Subcutaneous abdominal adipose tissue (tissue), 5 donors: Measurements from ENCODE around the gene LNX2.
A peak's percentile ranks its signal among the peaks of the same experiment; 100 is the strongest.

Source experiments
- H3K27ac ChIP-seq: one replicate; pipeline ENCODE4 v1.7.0; 2013; ENCODE audit warnings: low read depth, mild to moderate bottlenecking, inconsistent platforms, low read length, moderate library complexity
- H3K27me3 ChIP-seq, 5 donors: one replicate each; pipeline ENCODE4 v1.7.0; 2013; ENCODE audit warnings: low read length in 5 of 5, inconsistent platforms in 1 of 5; ENCODE audit not compliant: control insufficient read depth in 5 of 5, insufficient read depth in 4 of 5
- H3K36me3 ChIP-seq, 5 donors: one replicate each; pipeline ENCODE4 v1.7.0; 2013; ENCODE audit warnings: low read length in 5 of 5; ENCODE audit not compliant: control insufficient read depth in 5 of 5, insufficient read depth in 5 of 5
- H3K4me1 ChIP-seq, 5 donors: one replicate each; pipeline ENCODE4 v1.7.0; 2013; ENCODE audit warnings: low read length in 5 of 5, mild to moderate bottlenecking in 3 of 5, moderate library complexity in 1 of 5; ENCODE audit not compliant: control insufficient read depth in 5 of 5, insufficient read depth in 5 of 5
- H3K4me3 ChIP-seq, 5 donors: one replicate each; pipeline ENCODE4 v1.7.0; 2013; ENCODE audit warnings: low read length in 5 of 5, low read depth in 1 of 5
- H3K9ac ChIP-seq, 5 donors: one replicate each; pipeline ENCODE4 v1.7.0; 2013; ENCODE audit warnings: low read length in 5 of 5, mild to moderate bottlenecking in 4 of 5, moderate library complexity in 3 of 5
- H3K9me3 ChIP-seq, 5 donors: one replicate each; pipeline ENCODE4 v1.7.0; 2013; ENCODE audit warnings: low read length in 5 of 5; ENCODE audit not compliant: control insufficient read depth in 5 of 5
- donor health status: healthy.
- donor health status: healthy.
- donor health status: healthy.
- donor health status: healthy.
- donor health status: healthy.

Gene LNX2

DNA sequence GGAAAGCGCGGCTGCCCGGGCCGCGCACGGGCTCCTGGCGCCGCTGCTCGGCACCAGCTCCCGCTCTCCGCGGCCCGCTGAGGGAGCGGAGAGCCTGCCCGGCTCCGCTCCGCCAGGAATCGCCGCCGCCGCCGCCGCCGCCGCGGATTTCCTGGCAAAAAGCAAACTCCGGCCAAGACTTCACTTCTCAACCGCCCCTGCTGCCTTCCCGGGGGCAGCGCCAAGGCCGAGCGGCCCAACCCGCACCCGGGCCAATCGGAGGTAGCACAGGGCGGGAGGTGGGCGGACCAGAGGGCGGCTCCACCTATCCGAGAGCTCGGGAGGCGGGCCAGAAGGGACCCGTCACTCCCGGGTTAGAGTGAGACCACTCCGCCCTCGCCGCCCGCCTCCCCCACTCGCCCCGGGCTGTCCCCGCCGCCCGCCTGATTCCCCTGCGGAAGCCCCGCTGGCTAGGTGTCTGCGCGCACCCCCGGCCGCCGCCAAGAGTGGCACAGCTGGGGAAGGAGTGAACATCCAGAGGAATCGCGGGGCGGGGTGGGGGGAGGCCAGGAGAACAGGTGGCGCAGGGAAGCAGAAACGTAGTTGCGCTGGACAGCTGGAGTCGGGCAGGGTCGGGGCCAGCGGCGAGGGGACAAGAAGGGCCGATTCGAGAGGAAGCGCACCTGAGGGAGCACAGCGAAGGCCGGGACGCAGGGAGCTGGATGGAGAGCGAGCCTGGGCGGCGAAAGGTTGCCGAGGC is at the start of gene LNX2:
Gene LNX2 (minus strand): TSS at position 153 of the 739 bp plus-strand sequence. CDS start 38,826 bp downstream, outside the sequence.
- H3K27ac ChIP-seq: peak within 1 kb of the TSS; percentile 91
- no peaks in the 10 kb centered on the region for H3K9me3 ChIP-seq
- peaks cover 0 to 48% (median 39%) of the 10 kb centered on the region in 5 donors for H3K4me1 ChIP-seq
- peak within 1 kb of the TSS; percentile 44 to 92 (median 91) for H3K9ac ChIP-seq
- no peaks in the 10 kb centered on the region for H3K27me3 ChIP-seq
- H3K36me3 ChIP-seq: peaks cover 0 to 5% (median 2%) of the 10 kb centered on the region in 5 donors
- peak within 1 kb of the TSS; percentile 77 to 94 (median 85) for H3K4me3 ChIP-seq

DNA sequence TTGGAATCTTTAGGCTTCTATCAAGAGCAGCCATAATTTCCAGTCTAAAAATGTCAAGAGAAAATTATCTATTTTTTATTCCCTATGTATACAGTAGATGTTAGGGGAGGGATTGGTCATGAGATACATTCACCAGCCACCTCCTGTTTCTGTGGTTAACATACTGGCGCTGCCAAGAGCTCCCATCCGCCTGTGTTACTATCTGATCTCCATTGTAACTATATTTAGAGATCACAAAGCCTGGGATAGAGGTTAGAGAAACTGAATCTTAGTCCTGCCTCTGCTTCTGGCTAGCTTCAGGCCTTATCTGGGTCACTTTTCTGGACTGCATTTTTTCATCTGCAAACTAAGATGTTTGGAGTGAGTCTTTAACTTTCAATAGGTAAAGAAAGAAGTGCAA is 47.6 kb upstream of the LNX2 start:
- Histone ChIP-seq H3K36me3 (peaks cover 7 to 17% (median 12%) of the 10 kb centered on the region in 5 donors), H3K4me1 (no peaks in the 10 kb centered on the region), H3K9ac (no peak overlapping the region), H3K27me3 (no peaks in the 10 kb centered on the region), H3K27ac (no peak overlapping the region), H3K9me3 (peaks cover 0 to 2% (median 0%) of the 10 kb centered on the region in 5 donors), H3K4me3 (no peak overlapping the region)

DNA sequence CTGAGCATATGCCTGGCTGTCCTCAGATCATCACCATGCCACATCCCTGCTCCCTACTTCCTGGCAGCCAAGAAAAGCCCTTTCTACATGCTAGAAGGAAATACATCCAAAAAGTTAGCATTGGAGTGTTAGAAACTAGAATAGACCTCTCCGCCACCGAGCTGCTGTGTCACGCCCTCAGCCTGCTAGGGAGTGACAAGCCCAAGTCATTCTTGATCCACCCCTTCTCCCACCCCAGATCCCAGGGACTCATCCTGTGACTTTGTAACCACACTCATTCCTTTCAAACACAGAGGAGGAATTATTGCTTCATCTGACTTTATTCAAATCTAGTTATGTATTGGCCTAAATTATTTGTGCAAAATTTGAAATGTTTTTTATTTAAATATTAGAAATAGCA is 46.6 kb upstream of the LNX2 start:
- Histone ChIP-seq H3K4me1 (no peaks in the 10 kb centered on the region), H3K27me3 (no peaks in the 10 kb centered on the region), H3K36me3 (peaks cover 7 to 17% (median 12%) of the 10 kb centered on the region in 5 donors), H3K4me3 (no peak overlapping the region), H3K27ac (no peak overlapping the region), H3K9me3 (no peaks in the 10 kb centered on the region), H3K9ac (no peak overlapping the region)

DNA sequence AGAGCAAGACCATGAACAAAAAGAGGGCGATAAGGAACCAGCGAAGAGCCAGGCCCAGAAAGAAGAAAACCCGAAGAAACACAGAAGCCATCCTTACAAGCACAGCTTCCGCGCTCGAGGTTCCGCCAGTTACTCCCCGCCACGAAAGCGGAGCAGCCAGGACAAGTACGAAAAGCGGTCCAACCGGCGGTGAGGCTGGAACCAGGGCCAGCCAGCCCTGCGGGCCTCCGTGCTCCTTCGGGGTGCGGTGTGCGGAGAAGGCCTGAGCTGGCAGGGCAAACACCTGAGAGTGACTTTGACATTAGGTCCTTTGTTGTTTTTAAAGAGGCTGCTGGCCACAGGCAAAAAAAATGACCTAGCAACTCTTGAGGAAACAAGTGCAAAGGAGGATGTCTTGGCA is 45.4 kb upstream of the LNX2 start:
- H3K27me3 ChIP-seq: no peaks in the 10 kb centered on the region
- H3K36me3 ChIP-seq: peaks cover 7 to 17% (median 12%) of the 10 kb centered on the region in 5 donors
- no peaks in the 10 kb centered on the region for H3K4me1 ChIP-seq
- H3K27ac ChIP-seq: no peak overlapping the region
- H3K9ac ChIP-seq: no peak overlapping the region
- H3K9me3 ChIP-seq: no peaks in the 10 kb centered on the region
- H3K4me3 ChIP-seq: no peak overlapping the region

DNA sequence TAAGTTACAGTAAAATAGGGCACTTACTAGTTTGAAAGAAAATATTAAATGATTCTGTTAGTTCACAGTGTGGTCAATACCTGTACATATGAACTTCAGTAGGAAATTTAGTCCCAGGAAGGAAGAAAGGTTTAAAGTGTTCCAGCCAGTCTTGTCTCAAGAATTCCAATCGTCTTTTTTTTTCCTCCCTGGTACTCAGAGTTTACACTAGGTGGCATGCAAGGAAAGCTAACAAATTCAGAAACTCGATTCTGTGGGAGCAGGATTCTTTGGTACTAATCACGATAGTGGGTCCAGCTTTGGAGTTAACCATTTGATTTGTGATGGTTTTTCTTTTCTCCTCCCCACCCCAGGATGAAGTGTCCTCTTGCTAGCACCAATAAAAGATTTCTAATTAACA is 45.0 kb upstream of the LNX2 start:
- no peak overlapping the region for H3K4me3 ChIP-seq
- no peak overlapping the region for H3K27ac ChIP-seq
- H3K9me3 ChIP-seq: no peaks in the 10 kb centered on the region
- H3K9ac ChIP-seq: no peak overlapping the region
- H3K4me1 ChIP-seq: no peaks in the 10 kb centered on the region
- no peaks in the 10 kb centered on the region for H3K27me3 ChIP-seq
- peaks cover 7 to 17% (median 12%) of the 10 kb centered on the region in 5 donors for H3K36me3 ChIP-seq

DNA sequence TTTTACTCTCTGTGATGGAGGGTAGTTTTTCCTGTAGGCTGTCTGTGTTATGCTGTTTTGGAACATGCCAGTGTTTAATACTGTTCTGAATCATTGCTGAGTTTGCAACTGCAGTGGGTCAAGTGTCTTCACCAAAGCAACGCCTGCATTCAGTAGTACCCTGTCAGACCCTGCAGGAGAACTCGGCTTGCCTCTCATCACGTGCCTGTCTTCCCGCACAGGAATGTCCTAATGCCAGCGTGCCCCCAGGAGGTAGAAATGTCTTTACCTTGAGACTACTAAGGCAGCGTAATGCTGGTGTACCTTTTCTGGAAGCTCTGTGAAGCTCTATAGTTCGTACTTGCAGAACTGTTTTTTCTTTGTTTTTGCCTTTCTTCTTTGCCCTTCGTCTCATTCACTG is 43.6 kb upstream of the LNX2 start:
- H3K27ac ChIP-seq: no peak overlapping the region
- H3K4me3 ChIP-seq: no peak overlapping the region
- no peaks in the 10 kb centered on the region for H3K27me3 ChIP-seq
- H3K9ac ChIP-seq: no peak overlapping the region
- H3K36me3 ChIP-seq: peaks cover 12 to 17% (median 16%) of the 10 kb centered on the region in 5 donors
- no peaks in the 10 kb centered on the region for H3K9me3 ChIP-seq
- no peaks in the 10 kb centered on the region for H3K4me1 ChIP-seq

DNA sequence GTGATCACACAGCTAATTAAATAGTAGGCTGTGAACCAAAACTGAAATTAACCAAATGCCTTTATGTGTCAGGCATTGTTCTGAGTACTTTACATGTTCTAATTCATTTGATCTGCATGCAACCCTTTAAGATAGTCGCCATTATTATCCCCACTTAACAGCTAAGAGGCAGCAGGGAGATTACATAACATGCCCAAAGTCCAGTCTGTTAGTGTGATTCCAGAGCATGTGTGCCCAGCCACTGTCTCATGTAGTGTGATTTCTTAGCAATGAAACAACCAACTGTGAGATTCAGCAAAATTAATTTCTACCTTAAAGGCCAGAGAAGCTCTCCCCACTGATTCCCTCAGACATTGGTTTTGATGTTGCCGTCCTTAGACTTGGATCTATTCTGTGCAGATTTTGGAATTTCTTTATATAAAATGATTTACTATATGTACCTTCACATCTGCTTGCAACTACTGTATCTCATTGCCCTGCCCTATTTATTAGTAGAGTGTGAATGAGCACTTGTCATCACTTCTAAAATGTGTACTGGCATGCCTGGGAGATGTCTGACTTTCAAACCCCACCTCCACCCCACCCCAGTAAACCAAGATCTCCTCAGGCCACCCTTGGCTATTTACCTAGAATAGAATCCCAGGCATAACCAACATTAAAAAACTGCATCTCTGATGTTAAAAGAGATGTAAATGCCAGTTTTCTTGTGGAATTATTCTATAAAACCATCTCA is 42.6 kb upstream of the LNX2 start:
- Histone ChIP-seq H3K36me3 (peaks cover 12 to 17% (median 16%) of the 10 kb centered on the region in 5 donors), H3K9me3 (no peaks in the 10 kb centered on the region), H3K4me1 (no peaks in the 10 kb centered on the region), H3K27ac (no peak overlapping the region), H3K9ac (no peak overlapping the region), H3K4me3 (no peak overlapping the region), H3K27me3 (no peaks in the 10 kb centered on the region)

DNA sequence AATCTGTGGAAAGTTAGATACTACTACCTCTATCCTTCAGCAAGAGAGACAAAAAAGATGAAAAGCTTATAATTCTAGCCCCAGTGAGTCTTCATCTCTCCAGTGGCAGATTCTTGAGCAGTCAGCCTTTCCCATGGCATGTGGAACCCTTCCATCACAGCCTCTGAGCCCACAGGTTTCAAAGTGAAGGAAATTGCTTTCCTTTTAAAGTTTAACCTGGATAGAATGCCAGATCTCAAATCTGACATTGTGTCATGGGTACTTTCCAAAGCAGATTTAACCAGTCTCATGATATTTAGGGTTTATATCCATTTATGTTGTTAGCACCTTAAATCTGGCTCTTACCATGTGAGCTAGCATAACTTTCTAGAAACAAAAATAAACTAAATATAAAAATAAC is 40.7 kb upstream of the LNX2 start:
- Histone ChIP-seq H3K4me3 (no peak overlapping the region), H3K9me3 (no peaks in the 10 kb centered on the region), H3K36me3 (peaks cover 4 to 11% (median 9%) of the 10 kb centered on the region in 5 donors), H3K4me1 (peaks cover 0 to 3% (median 0%) of the 10 kb centered on the region in 5 donors), H3K9ac (no peak overlapping the region), H3K27me3 (no peaks in the 10 kb centered on the region), H3K27ac (no peak overlapping the region)

DNA sequence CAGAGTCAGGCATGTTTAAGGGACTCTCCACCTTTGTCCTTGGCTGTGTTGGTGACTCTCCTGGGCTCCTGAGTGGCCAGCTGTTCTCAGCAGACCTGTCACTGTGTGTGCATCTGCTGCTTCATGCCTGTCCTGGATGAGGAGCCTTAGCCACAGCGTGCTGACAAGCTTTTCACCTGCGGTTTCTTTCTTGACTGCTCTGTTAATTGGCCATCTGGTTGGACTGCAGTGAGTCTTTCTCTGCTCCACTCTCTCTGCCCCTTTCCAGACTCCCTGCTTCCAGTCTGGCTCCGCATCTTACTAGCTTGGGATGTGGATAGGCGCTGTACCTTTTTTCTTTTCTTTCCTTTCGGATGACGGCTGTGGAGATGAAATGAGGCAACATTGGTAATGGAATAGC is 40.2 kb upstream of the LNX2 start:
- no peak overlapping the region for H3K27ac ChIP-seq

More for the DNA sequence above, 40.2 kb upstream of the LNX2 start:
- peaks cover under 1 to 8% (median 5%) of the 10 kb centered on the region in 5 donors for H3K36me3 ChIP-seq
- H3K27me3 ChIP-seq: no peaks in the 10 kb centered on the region
- H3K4me3 ChIP-seq: no peak overlapping the region
- H3K9ac ChIP-seq: no peak overlapping the region
- no peaks in the 10 kb centered on the region for H3K9me3 ChIP-seq
- peaks cover 0 to 3% (median 0%) of the 10 kb centered on the region in 5 donors for H3K4me1 ChIP-seq
